Prostate gland (tissue), 2 donors: ENCODE results near the gene PTPDC1.

Experiments
- CTCF ChIP-seq, 4 experiments: fragments of 200-600 bp in 2 of 4; fragments of 450-650 bp in 2 of 4; sonication (generic) in 2 of 4; IDR thresholded peaks; 1 replicate in 3 of 4; 2 replicates in 1 of 4; pipeline ENCODE4 v1.5.1; 2016 to 2019; ENCODE audit warnings: antibody characterized with exemption in 4 of 4, mild to moderate bottlenecking in 2 of 4, moderate library complexity in 2 of 4
- POLR2A ChIP-seq: fragments of 450-650 bp; IDR thresholded peaks from one replicate; pipeline ENCODE4 v1.6.1; 2016; ENCODE audit warnings: antibody characterized with exemption, mild to moderate bottlenecking
- POLR2AphosphoS5 ChIP-seq: sonication (generic); formaldehyde crosslinking; IDR thresholded peaks from one replicate; pipeline ENCODE4 v1.6.1; 2017; ENCODE audit warnings: antibody characterized with exemption

GRCh38 chr9:94096819-94097577, 12.7 kb downstream of the PTPDC1 start:
- TF ChIP-seq POLR2A = no peak
- no peak for TF ChIP-seq CTCF (IDR thresholded peaks at IDR 0.05)
- no peak for TF ChIP-seq POLR2AphosphoS5
